Neutrophil (primary cell): ENCODE results near the gene CABP1.

Experiments used
- H3K27ac ChIP-seq: fragments of 200-600 bp; sonication (generic); 2 replicates; pipeline ENCODE4 v1.5.1; 2016; ENCODE audit warnings: mild to moderate bottlenecking, moderate library complexity
- H3K27me3 ChIP-seq: fragments of 200-600 bp; sonication (generic); 2 replicates; pipeline ENCODE4 v1.6.0; 2016; ENCODE audit warnings: mild to moderate bottlenecking
- H3K36me3 ChIP-seq: fragments of 200-600 bp; sonication (generic); 2 replicates; pipeline ENCODE4 v1.5.1; 2017
- H3K4me1 ChIP-seq, 2 experiments: fragments of 200-600 bp in 1 of 2; sonication (generic) in 1 of 2; 1 replicate in 1 of 2; 2 replicates in 1 of 2; pipeline versions ENCODE4 v1.5.1 to v1.6.1; 2013 to 2016; ENCODE audit warnings: low read depth in 1 of 2, low read length in 1 of 2, mild to moderate bottlenecking in 1 of 2, moderate library complexity in 1 of 2; ENCODE audit not compliant: control insufficient read depth in 1 of 2, insufficient read depth in 1 of 2
- H3K4me3 ChIP-seq, 2 experiments: fragments of 200-600 bp in 1 of 2; sonication (generic) in 1 of 2; 1 replicate in 1 of 2; 2 replicates in 1 of 2; pipeline ENCODE4 v1.5.1; 2013 to 2016; ENCODE audit warnings: low read depth in 1 of 2, low read length in 1 of 2, mild to moderate bottlenecking in 1 of 2, moderate library complexity in 1 of 2
- H3K9me3 ChIP-seq: fragments of 200-600 bp; sonication (generic); 2 replicates; pipeline ENCODE4 v1.5.1; 2016
- TF ChIP-seq, protein P1 (sequence below): fragments of 200-600 bp; sonication (generic); IDR thresholded peaks from 2 replicates; pipeline ENCODE4 v1.5.1; 2016; ENCODE audit warnings: antibody characterized with exemption

CABP1 gene

DNA sequence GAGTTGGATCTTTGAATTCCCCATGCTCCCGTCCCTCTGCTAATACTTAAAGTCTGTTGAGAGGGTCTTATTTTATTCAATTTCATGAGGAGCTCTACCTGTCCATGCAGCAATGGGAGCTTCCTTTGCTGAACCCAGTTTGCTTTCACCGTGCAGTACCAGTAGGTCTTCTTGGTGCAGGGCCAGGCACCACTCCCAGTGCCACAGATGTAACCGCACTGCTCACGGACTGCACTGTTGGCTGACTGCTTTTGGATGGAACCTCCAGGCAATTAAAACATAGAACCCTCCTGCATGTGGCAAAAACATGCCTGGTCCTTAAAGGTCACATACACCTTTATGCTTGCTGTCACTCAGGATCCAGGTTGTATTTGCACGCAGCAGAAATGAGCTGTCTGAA, 9.3 kb upstream of the CABP1 start:
- H3K27ac ChIP-seq = no peak overlapping the region
- peaks cover 44% of the 10 kb centered on the region for H3K27me3 ChIP-seq
- TF ChIP-seq, protein P1, sequence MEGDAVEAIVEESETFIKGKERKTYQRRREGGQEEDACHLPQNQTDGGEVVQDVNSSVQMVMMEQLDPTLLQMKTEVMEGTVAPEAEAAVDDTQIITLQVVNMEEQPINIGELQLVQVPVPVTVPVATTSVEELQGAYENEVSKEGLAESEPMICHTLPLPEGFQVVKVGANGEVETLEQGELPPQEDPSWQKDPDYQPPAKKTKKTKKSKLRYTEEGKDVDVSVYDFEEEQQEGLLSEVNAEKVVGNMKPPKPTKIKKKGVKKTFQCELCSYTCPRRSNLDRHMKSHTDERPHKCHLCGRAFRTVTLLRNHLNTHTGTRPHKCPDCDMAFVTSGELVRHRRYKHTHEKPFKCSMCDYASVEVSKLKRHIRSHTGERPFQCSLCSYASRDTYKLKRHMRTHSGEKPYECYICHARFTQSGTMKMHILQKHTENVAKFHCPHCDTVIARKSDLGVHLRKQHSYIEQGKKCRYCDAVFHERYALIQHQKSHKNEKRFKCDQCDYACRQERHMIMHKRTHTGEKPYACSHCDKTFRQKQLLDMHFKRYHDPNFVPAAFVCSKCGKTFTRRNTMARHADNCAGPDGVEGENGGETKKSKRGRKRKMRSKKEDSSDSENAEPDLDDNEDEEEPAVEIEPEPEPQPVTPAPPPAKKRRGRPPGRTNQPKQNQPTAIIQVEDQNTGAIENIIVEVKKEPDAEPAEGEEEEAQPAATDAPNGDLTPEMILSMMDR = no peak
- no peaks in the 10 kb centered on the region for H3K9me3 ChIP-seq
- H3K36me3 ChIP-seq = no peaks in the 10 kb centered on the region
- no peaks in the 10 kb centered on the region for H3K4me1 ChIP-seq
- H3K4me3 ChIP-seq = no peak overlapping the region

DNA sequence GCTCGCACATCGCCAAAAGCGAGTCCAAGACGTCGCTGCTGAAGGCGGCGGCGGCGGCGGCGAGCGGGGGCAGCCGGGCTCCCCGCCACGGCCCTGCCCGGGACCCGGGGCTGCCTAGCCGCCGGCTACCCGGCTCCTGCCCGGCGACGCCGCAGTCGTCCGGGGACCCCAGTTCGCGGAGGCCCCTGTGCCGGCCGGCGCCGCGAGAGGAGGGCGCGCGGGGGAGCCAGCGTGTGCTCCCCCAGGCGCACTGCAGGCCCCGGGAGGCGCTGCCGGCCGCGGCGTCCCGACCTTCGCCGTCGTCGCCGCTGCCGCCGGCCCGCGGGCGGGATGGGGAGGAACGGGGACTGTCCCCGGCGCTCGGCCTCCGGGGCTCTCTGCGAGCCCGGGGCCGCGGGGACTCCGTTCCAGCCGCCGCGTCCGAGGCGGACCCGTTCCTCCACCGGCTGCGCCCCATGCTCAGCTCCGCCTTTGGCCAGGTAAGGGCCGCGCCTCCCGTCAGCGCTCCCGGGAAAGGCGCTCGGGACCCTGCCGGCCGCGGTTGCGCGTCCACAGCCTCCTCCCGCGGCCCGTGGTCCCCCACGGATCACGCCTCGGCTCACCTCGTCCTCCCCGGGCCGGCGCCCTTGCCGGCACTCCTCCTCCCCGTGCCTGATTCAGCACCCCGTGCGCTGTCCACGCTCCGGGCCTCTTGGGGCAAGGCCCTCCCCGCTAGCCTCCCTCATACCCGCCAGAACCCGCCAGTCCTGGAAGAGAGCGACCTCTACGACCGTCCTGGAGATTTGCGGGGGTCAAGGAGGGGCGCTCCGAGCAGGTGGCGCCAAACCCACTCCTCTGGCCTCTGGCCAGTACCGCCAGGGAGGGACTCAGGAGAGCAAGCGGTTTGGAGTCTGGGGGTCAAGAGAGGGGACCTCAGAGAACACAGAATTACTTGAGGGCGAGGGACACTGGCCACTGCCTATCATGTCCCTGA, 721 bp downstream of the CABP1 start:
- TF ChIP-seq, protein P1 = no peak
- peaks cover 88% of the 10 kb centered on the region for H3K27me3 ChIP-seq
- H3K4me3 ChIP-seq = peak overlapping the region in 1 of 2 experiments; percentile 38
- H3K36me3 ChIP-seq = no peaks in the 10 kb centered on the region
- H3K27ac ChIP-seq = no peak overlapping the region
- no peaks in the 10 kb centered on the region for H3K9me3 ChIP-seq
- H3K4me1 ChIP-seq = peaks cover 7 to 12% of the 10 kb centered on the region in 2 experiments

DNA sequence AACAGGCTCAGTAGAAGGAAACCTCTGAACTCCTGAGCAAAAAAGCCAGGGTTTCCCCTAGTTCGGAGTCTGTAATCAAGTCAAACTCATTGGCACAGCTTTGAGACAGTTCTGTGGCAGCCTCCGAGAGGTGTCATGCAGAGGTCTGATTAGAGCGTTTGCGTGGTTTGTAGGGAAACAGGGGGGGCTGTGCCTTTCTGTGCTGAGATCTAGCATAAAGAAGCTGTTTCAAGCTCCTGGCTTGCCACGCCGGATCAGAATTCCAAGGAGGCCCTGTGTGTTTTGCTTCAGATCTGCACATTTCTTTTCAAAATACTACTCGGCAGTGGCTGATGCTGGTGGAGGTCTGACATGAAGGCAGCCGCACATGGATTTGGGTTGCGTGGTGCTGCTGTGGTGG, 1.7 kb downstream of the CABP1 start:
- no peaks in the 10 kb centered on the region for H3K9me3 ChIP-seq
- no peak overlapping the region for H3K27ac ChIP-seq
- no peaks in the 10 kb centered on the region for H3K36me3 ChIP-seq
- H3K4me1 ChIP-seq = peaks cover 7 to 12% of the 10 kb centered on the region in 2 experiments
- no peak overlapping the region for H3K4me3 ChIP-seq
- H3K27me3 ChIP-seq = peaks cover 95% of the 10 kb centered on the region
- TF ChIP-seq, protein P1 = no peak

DNA sequence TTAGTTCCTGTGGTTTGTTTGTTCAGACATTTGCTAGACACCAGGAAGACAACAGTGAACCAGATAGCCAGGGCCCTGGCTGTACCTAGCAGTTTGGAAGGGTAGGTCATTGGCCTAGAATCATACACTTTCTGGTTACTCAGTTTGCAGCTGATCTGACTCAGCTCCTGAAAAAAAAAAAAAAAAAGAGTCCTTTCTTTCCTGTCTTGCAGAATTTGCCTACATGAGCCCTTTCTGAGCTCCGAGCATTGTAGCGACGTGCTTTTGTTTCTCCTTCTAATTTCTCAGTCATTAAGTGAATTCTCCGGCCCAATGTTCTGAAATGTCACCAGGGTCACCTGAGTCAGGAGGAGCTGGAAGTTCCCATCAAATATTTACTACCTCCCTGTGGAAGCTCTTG, 2.4 kb downstream of the CABP1 start:
- Histone ChIP-seq H3K36me3 (no peaks in the 10 kb centered on the region), H3K4me1 (peaks cover 7 to 12% of the 10 kb centered on the region in 2 experiments), H3K4me3 (no peak overlapping the region), H3K9me3 (no peaks in the 10 kb centered on the region), H3K27me3 (peaks cover 93% of the 10 kb centered on the region), H3K27ac (no peak overlapping the region)
- TF ChIP-seq, protein P1 = no peak

DNA sequence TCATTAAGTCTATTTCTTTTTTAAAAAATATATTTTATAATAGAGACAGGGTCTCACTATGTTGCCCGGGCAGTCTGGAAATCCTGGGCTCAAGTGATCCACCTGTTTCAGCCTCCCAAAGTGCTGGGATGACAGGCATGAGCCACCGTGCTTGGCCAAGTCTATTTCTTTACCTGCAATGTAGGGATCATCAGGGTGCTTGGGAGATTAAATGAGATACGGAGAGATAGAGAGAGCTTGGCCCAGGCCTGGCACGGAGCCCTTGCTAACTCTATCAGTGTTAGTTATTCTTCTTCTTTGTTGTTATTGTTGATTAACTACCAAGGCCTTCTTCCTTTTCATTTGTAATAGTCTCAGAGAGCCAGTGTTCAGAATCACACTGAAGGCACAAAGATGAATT, 3.1 kb downstream of the CABP1 start:
- H3K9me3 ChIP-seq = no peaks in the 10 kb centered on the region
- no peak overlapping the region for H3K4me3 ChIP-seq
- no peak overlapping the region for H3K27ac ChIP-seq
- no peaks in the 10 kb centered on the region for H3K36me3 ChIP-seq
- TF ChIP-seq, protein P1 = no peak
- H3K27me3 ChIP-seq = peaks cover 93% of the 10 kb centered on the region
- H3K4me1 ChIP-seq = peaks cover 7 to 12% of the 10 kb centered on the region in 2 experiments
